HEK293 (cell line): Measurements from ENCODE around the gene RNF123.

Source experiments
- CTCF ChIA-PET: fragments of 350-600 bp; formaldehyde crosslinking; extraction: SDS; loops from one replicate; lab custom pipeline; 2021; ENCODE audit warnings: antibody characterized with exemption; lab: Yijun Ruan, JAX
- POLR2A ChIA-PET: fragments of 300-600 bp; formaldehyde crosslinking; extraction: SDS; loops from one replicate; lab custom pipeline; 2020; ENCODE audit warnings: antibody characterized with exemption, inconsistent platforms; lab: Yijun Ruan, JAX
- H3K27ac ChIP-seq: fragments of 200-500 bp; sonication (Bioruptor generic); 2 replicates; pipeline ENCODE4 v1.5.1; 2014; ENCODE audit warnings: low read depth, low read length, control low read depth, inconsistent platforms; ENCODE audit errors: extremely low read depth
- H3K36me3 ChIP-seq, 2 experiments: fragments of 200-500 bp in 1 of 2; sonication (Bioruptor generic) in 1 of 2; 1 replicate in 1 of 2; 2 replicates in 1 of 2; pipeline ENCODE4 v1.5.1; 2014 to 2017; ENCODE audit warnings: inconsistent platforms in 2 of 2, low read length in 2 of 2; ENCODE audit not compliant: control insufficient read depth in 2 of 2, insufficient read depth in 1 of 2
- H3K4me1 ChIP-seq: fragments of 200-500 bp; sonication (Bioruptor generic); 2 replicates; pipeline ENCODE4 v1.5.1; 2014; ENCODE audit warnings: mild to moderate bottlenecking, low read length, inconsistent platforms; ENCODE audit not compliant: control insufficient read depth, insufficient read depth
- H3K4me3 ChIP-seq: 2 replicates; pipeline ENCODE4 v1.5.1; 2011; ENCODE audit warnings: low read depth, mild to moderate bottlenecking, control low read depth, low read length, moderate library complexity
- H3K9me3 ChIP-seq: fragments of 200-500 bp; sonication (Bioruptor generic); 2 replicates; pipeline ENCODE4 v1.5.1; 2014; ENCODE audit warnings: low read depth, low read length, inconsistent platforms; ENCODE audit not compliant: control insufficient read depth, insufficient read depth
- MZF1 ChIP-seq: fragments of 450-650 bp; formaldehyde crosslinking; IDR thresholded peaks from 2 replicates; pipeline ENCODE4 v1.5.1; 2017; ENCODE audit warnings: missing biosample characterization, missing genetic modification characterization, borderline replicate concordance
- PATZ1 ChIP-seq: fragments of 450-650 bp; formaldehyde crosslinking; IDR thresholded peaks from 2 replicates; pipeline ENCODE4 v1.5.1; 2016; ENCODE audit warnings: missing biosample characterization, missing genetic modification characterization
- PRDM2 ChIP-seq: fragments of 450-650 bp; formaldehyde crosslinking; IDR thresholded peaks from 2 replicates; pipeline ENCODE4 v1.5.1; 2016; ENCODE audit warnings: missing biosample characterization, missing genetic modification characterization, borderline replicate concordance
- RBAK ChIP-seq: fragments of 450-650 bp; formaldehyde crosslinking; IDR thresholded peaks from 2 replicates; pipeline ENCODE4 v1.5.1; 2016; ENCODE audit warnings: missing biosample characterization, missing genetic modification characterization
- SP3 ChIP-seq: fragments of 450-650 bp; formaldehyde crosslinking; IDR thresholded peaks from 2 replicates; pipeline ENCODE4 v1.5.1; 2016; ENCODE audit warnings: missing biosample characterization, missing genetic modification characterization
- ZBTB44 ChIP-seq: fragments of 450-650 bp; IDR thresholded peaks from 2 replicates; pipeline ENCODE4 v1.5.1; 2018; ENCODE audit warnings: missing biosample characterization, mild to moderate bottlenecking, missing genetic modification characterization
- ZBTB48 ChIP-seq: fragments of 450-650 bp; formaldehyde crosslinking; IDR thresholded peaks from 2 replicates; pipeline ENCODE4 v1.5.1; 2016; ENCODE audit warnings: missing biosample characterization, missing genetic modification characterization
- ZBTB7A ChIP-seq: fragments of 450-650 bp; formaldehyde crosslinking; IDR thresholded peaks from 2 replicates; pipeline ENCODE4 v1.5.1; 2016; ENCODE audit warnings: low read depth, missing biosample characterization, missing genetic modification characterization
- ZBTB8A ChIP-seq: fragments of 450-650 bp; formaldehyde crosslinking; IDR thresholded peaks from 2 replicates; pipeline ENCODE4 v1.5.1; 2016; ENCODE audit warnings: missing biosample characterization, missing genetic modification characterization
- ZNF155 ChIP-seq: fragments of 450-650 bp; formaldehyde crosslinking; IDR thresholded peaks from 2 replicates; pipeline ENCODE4 v1.5.1; 2016; ENCODE audit warnings: missing biosample characterization, missing genetic modification characterization
- ZNF157 ChIP-seq: fragments of 450-650 bp; formaldehyde crosslinking; IDR thresholded peaks from 2 replicates; pipeline ENCODE4 v1.5.1; 2016; ENCODE audit warnings: missing biosample characterization, missing genetic modification characterization
- ZNF19 ChIP-seq: fragments of 450-650 bp; formaldehyde crosslinking; IDR thresholded peaks from 2 replicates; pipeline ENCODE4; 2016; ENCODE audit warnings: missing biosample characterization, missing genetic modification characterization, low read depth
- ZNF221 ChIP-seq: fragments of 450-650 bp; formaldehyde crosslinking; IDR thresholded peaks from 2 replicates; pipeline ENCODE4 v1.5.1; 2017; ENCODE audit warnings: missing biosample characterization, missing genetic modification characterization, borderline replicate concordance
- ZNF544 ChIP-seq: fragments of 450-650 bp; formaldehyde crosslinking; IDR thresholded peaks from 2 replicates; pipeline ENCODE4 v1.5.0; 2017; ENCODE audit warnings: missing biosample characterization, missing genetic modification characterization
- ZNF585B ChIP-seq: fragments of 450-650 bp; formaldehyde crosslinking; IDR thresholded peaks from 2 replicates; pipeline ENCODE4 v1.5.1; 2016; ENCODE audit warnings: missing biosample characterization, missing genetic modification characterization
- ZNF701 ChIP-seq: fragments of 450-650 bp; formaldehyde crosslinking; IDR thresholded peaks from 2 replicates; pipeline ENCODE4 v1.5.1; 2016; ENCODE audit warnings: missing biosample characterization, missing genetic modification characterization
- ZNF837 ChIP-seq: fragments of 450-650 bp; formaldehyde crosslinking; IDR thresholded peaks from 2 replicates; pipeline ENCODE4 v1.5.1; 2016; ENCODE audit warnings: missing biosample characterization, missing genetic modification characterization
- ZSCAN30 ChIP-seq: fragments of 450-650 bp; IDR thresholded peaks from 2 replicates; pipeline ENCODE4 v1.5.1; 2018; ENCODE audit warnings: missing biosample characterization, mild to moderate bottlenecking, missing genetic modification characterization, moderate library complexity
- ZSCAN5A ChIP-seq: fragments of 450-650 bp; formaldehyde crosslinking; IDR thresholded peaks from 2 replicates; pipeline ENCODE4 v1.5.1; 2016; ENCODE audit warnings: missing biosample characterization, missing genetic modification characterization
- ZXDB ChIP-seq: fragments of 450-650 bp; formaldehyde crosslinking; IDR thresholded peaks from 2 replicates; pipeline ENCODE4 v1.5.1; 2016; ENCODE audit warnings: missing biosample characterization, missing genetic modification characterization
- TF ChIP-seq, protein P1 (sequence below): fragments of 450-650 bp; formaldehyde crosslinking; IDR thresholded peaks from 2 replicates; pipeline ENCODE4 v1.5.1; 2016; ENCODE audit warnings: missing biosample characterization, missing genetic modification characterization
- TF ChIP-seq, protein P2 (sequence below): fragments of 450-650 bp; formaldehyde crosslinking; IDR thresholded peaks from 2 replicates; pipeline ENCODE4 v1.5.1; 2016; ENCODE audit warnings: missing biosample characterization, missing genetic modification characterization

The RNF123 gene

DNA sequence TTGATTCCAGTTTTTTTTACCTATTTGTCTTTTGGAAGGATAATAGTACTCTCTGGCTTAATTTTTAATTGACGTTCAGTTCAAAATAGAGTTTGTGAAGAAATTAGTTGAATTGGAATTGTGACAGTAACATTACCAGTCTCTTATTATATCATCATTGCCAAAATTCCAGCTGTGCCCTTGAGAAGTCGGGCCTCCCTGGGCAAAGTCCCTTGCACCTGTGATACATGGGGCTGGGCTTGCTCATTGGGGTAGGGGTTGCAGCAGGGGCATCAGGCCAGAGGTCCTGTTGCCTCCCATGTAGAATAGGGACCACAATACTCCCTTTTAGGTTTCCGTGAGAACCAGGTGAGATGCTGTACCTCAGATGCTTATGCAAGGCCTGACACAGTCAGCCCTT, 43.1 kb upstream of the RNF123 start:
- H3K4me1 ChIP-seq, result no peaks in the 10 kb centered on the region
- H3K4me3 ChIP-seq, result no peak overlapping the region
- POLR2A ChIA-PET, result no interaction called here
- H3K36me3 ChIP-seq, result peaks cover 0 to 4% of the 10 kb centered on the region in 2 experiments; a peak in 1 of 3 replicates
- H3K9me3 ChIP-seq, result no peaks in the 10 kb centered on the region
- H3K27ac ChIP-seq, result no peak overlapping the region
- TF ChIP-seq ZBTB7A (tag by site-specific recombination) (no peak), ZNF585B (tag by site-specific recombination) (no peak), ZNF221 (tag by site-specific recombination) (no peak), ZNF544 (tag by site-specific recombination) (no peak), ZXDB (tag by site-specific recombination) (no peak), ZBTB44 (tag by site-specific recombination) (no peak), SP3 (tag by site-specific recombination) (no peak), MZF1 (tag by site-specific recombination) (no peak), ZBTB48 (tag by site-specific recombination) (no peak), ZNF155 (tag by site-specific recombination) (no peak), ZSCAN5A (no peak), ZNF157 (tag by site-specific recombination) (no peak), ZNF19 (tag by site-specific recombination) (no peak), ZSCAN30 (tag by site-specific recombination) (no peak), ZNF701 (tag by site-specific recombination) (no peak), ZBTB8A (no peak), RBAK (tag by site-specific recombination) (no peak)
- TF ChIP-seq, protein P1, sequence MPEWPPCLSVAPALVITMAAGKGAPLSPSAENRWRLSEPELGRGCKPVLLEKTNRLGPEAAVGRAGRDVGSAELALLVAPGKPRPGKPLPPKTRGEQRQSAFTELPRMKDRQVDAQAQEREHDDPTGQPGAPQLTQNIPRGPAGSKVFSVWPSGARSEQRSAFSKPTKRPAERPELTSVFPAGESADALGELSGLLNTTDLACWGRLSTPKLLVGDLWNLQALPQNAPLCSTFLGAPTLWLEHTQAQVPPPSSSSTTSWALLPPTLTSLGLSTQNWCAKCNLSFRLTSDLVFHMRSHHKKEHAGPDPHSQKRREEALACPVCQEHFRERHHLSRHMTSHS, result no peak
- TF ChIP-seq, protein P2, sequence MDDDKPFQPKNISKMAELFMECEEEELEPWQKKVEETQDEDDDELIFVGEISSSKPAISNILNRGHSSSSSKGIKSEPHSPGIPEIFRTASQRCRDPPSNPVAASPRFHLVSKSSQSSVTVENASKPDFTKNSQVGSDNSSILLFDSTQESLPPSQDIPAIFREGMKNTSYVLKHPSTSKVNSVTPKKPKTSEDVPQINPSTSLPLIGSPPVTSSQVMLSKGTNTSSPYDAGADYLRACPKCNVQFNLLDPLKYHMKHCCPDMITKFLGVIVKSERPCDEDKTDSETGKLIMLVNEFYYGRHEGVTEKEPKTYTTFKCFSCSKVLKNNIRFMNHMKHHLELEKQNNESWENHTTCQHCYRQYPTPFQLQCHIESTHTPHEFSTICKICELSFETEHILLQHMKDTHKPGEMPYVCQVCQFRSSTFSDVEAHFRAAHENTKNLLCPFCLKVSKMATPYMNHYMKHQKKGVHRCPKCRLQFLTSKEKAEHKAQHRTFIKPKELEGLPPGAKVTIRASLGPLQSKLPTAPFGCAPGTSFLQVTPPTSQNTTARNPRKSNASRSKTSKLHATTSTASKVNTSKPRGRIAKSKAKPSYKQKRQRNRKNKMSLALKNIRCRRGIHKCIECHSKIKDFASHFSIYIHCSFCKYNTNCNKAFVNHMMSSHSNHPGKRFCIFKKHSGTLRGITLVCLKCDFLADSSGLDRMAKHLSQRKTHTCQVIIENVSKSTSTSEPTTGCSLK, result no peak
- CTCF ChIA-PET, result interaction anchor here (1.1 kb wide), 1 partner anchor 107 kb away, joined by 4 read pairs; no protein-coding TSS in a partner anchor

DNA sequence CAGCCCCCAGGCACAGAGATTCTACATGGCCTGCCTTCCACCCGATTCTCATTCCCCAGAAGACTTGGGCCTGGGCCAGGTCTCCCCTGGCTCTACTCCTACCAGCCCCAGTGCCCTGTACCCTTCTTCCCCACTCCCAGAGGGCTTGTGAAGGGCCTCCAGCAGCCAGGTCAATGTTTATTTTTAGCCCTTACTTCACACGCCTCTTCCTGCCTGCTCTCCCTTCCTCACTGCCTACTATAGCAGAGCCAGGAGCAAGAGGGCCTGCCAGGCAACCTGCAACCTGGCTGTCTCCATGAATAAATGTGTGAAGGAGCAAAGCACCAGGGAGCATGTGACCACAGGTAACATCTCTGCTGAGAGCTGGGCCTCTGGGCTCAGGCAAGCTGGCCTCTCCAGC, 41.6 kb upstream of the RNF123 start:
- no peak overlapping the region for H3K4me3 ChIP-seq
- ChIA-PET CTCF (no interaction called here), POLR2A (no interaction called here)
- H3K4me1 ChIP-seq, result no peaks in the 10 kb centered on the region
- peaks cover 0 to 3% of the 10 kb centered on the region in 2 experiments; a peak in 1 of 3 replicates for H3K36me3 ChIP-seq
- H3K27ac ChIP-seq, result no peak overlapping the region
- H3K9me3 ChIP-seq, result no peaks in the 10 kb centered on the region
- TF ChIP-seq ZNF585B (tag by site-specific recombination) (no peak), PATZ1 (tag by site-specific recombination) (no peak), PRDM2 (no peak), ZNF837 (tag by site-specific recombination) (no peak)
